Mesendoderm (in vitro differentiated cells): ENCODE data around the gene THADA.

Experiments
- DNase-seq: peaks from one replicate; pipeline ENCODE4 v3.0.0; 2013
- H2AK5ac ChIP-seq: 2 replicates; pipeline ENCODE4 v1.6.1; 2013; ENCODE audit warnings: low read length, inconsistent platforms
- H2BK120ac ChIP-seq: 2 replicates; pipeline ENCODE4 v1.6.1; 2013; ENCODE audit warnings: low read depth, mild to moderate bottlenecking, low read length, moderate library complexity, mixed read lengths
- H2BK15ac ChIP-seq: replicated peaks from 2 replicates; pipeline ENCODE4 v1.6.1; 2013; ENCODE audit warnings: low read depth, mild to moderate bottlenecking, moderate library complexity
- H2BK5ac ChIP-seq: 2 replicates; pipeline ENCODE4 v1.6.1; 2013; ENCODE audit warnings: low read length, inconsistent platforms
- H3K18ac ChIP-seq: 2 replicates; pipeline ENCODE4 v1.6.1; 2013; ENCODE audit warnings: mild to moderate bottlenecking, low read length, mixed read lengths
- H3K23ac ChIP-seq: one replicate; pipeline ENCODE4 v1.6.1; 2013; ENCODE audit warnings: low read length
- H3K27ac ChIP-seq: 2 replicates; pipeline ENCODE4 v1.5.1; 2013; ENCODE audit warnings: low read depth, mild to moderate bottlenecking, inconsistent platforms, low read length, moderate library complexity
- H3K27me3 ChIP-seq: 2 replicates; pipeline ENCODE4 v1.6.1; 2013; ENCODE audit warnings: low read length, control low read depth, mild to moderate bottlenecking, inconsistent platforms; ENCODE audit not compliant: insufficient read depth, poor library complexity
- H3K36me3 ChIP-seq: 2 replicates; pipeline ENCODE4 v1.6.1; 2013; ENCODE audit warnings: low read length, inconsistent platforms; ENCODE audit not compliant: control insufficient read depth, insufficient read depth
- H3K4ac ChIP-seq: one replicate; pipeline ENCODE4 v1.6.1; 2013; ENCODE audit warnings: low read depth, mild to moderate bottlenecking, low read length, moderate library complexity
- H3K4me1 ChIP-seq: 2 replicates; pipeline ENCODE4 v1.6.1; 2013; ENCODE audit warnings: low read depth, low read length, inconsistent platforms; ENCODE audit not compliant: control insufficient read depth
- H3K4me2 ChIP-seq: 2 replicates; pipeline ENCODE4 v1.6.1; 2013; ENCODE audit warnings: low read length
- H3K4me3 ChIP-seq: 2 replicates; pipeline ENCODE4 v1.5.1; 2013; ENCODE audit warnings: mild to moderate bottlenecking, low read length
- H3K56ac ChIP-seq: one replicate; pipeline ENCODE4 v1.6.1; 2013; ENCODE audit warnings: low read length
- H3K79me1 ChIP-seq: 2 replicates; pipeline ENCODE4 v1.6.1; 2013; ENCODE audit warnings: low read length, inconsistent platforms
- H3K79me2 ChIP-seq: 2 replicates; pipeline ENCODE4 v1.6.1; 2013; ENCODE audit warnings: mild to moderate bottlenecking, low read length; ENCODE audit not compliant: control insufficient read depth, insufficient read depth
- H3K9ac ChIP-seq: 2 replicates; pipeline ENCODE4 v1.6.1; 2013; ENCODE audit warnings: low read length, inconsistent platforms
- H4K5ac ChIP-seq: one replicate; pipeline ENCODE4 v1.6.1; 2013; ENCODE audit warnings: low read length
- H4K8ac ChIP-seq: one replicate; pipeline ENCODE4 v1.6.1; 2013; ENCODE audit warnings: low read depth, mild to moderate bottlenecking, control low read depth, low read length, moderate library complexity
- WGBS: extraction: QIAGEN DNeasy Blood & Tissue Kit; methylation state at CpG from one replicate; pipeline ENCODE4 v1.1.7; 2013; ENCODE audit warnings: low lambda C conversion rate, missing lambda C conversion rate; ENCODE audit not compliant: insufficient coverage; ENCODE audit errors: extremely low coverage; 5-methylcytosine and 5-hydroxymethylcytosine counted together

The THADA gene

GRCh38 chr2:43511199-43511598, 84.6 kb downstream of the THADA start:
- no peaks in the 10 kb centered on the region for H3K36me3 ChIP-seq
- no peak overlapping the region for H2BK120ac ChIP-seq
- no peaks in the 10 kb centered on the region for H3K79me1 ChIP-seq
- no peak overlapping the region for H3K23ac ChIP-seq
- DNase-seq: no peak
- no peak overlapping the region for H3K4ac ChIP-seq
- no peak overlapping the region for H2AK5ac ChIP-seq
- no peak overlapping the region for H3K18ac ChIP-seq
- no peaks in the 10 kb centered on the region for H3K79me2 ChIP-seq
- no peak overlapping the region for H4K5ac ChIP-seq
- no peak overlapping the region for H3K56ac ChIP-seq
- no peak overlapping the region for H3K27ac ChIP-seq
- no peak overlapping the region for H3K4me2 ChIP-seq
- H2BK5ac ChIP-seq: no peak overlapping the region
- H3K4me1 ChIP-seq: no peaks in the 10 kb centered on the region
- H3K27me3 ChIP-seq: no peaks in the 10 kb centered on the region
- H3K9ac ChIP-seq: no peak overlapping the region
- no peak overlapping the region for H2BK15ac ChIP-seq
- no peak overlapping the region for H3K4me3 ChIP-seq
- no peak overlapping the region for H4K8ac ChIP-seq
- no CpG with 5 or more reads among the region's 3 CpGs for WGBS

- H3K56ac ChIP-seq: no peak overlapping the region
- no peaks in the 10 kb centered on the region for H3K27me3 ChIP-seq
- no peak overlapping the region for H3K18ac ChIP-seq
- H4K5ac ChIP-seq: no peak overlapping the region
- no peak overlapping the region for H2BK15ac ChIP-seq
- no peaks in the 10 kb centered on the region for H3K4me1 ChIP-seq
- no peak overlapping the region for H4K8ac ChIP-seq
- H3K4me3 ChIP-seq: no peak overlapping the region
- no peak overlapping the region for H3K27ac ChIP-seq
- H3K9ac ChIP-seq: no peak overlapping the region
- H2BK5ac ChIP-seq: no peak overlapping the region
- no CpG with 5 or more reads among the region's 3 CpGs for WGBS
- no peak overlapping the region for H3K4me2 ChIP-seq
- H3K4ac ChIP-seq: no peak overlapping the region
- H2AK5ac ChIP-seq: no peak overlapping the region
- no peaks in the 10 kb centered on the region for H3K36me3 ChIP-seq
- no peak overlapping the region for H2BK120ac ChIP-seq
- H3K23ac ChIP-seq: no peak overlapping the region
- DNase-seq: no peak
- H3K79me2 ChIP-seq: no peaks in the 10 kb centered on the region
- no peaks in the 10 kb centered on the region for H3K79me1 ChIP-seq
Measured at GRCh38 chr2:43509886-43510285, 86.0 kb downstream of the THADA start.

GRCh38 chr2:43508209-43508608, 87.6 kb downstream of the THADA start:
- Histone ChIP-seq H3K27ac (no peak overlapping the region), H3K4me3 (no peak overlapping the region), H3K36me3 (no peaks in the 10 kb centered on the region), H3K4ac (no peak overlapping the region), H3K79me2 (no peaks in the 10 kb centered on the region), H3K23ac (no peak overlapping the region), H3K18ac (no peak overlapping the region), H4K5ac (no peak overlapping the region), H3K56ac (no peak overlapping the region), H3K9ac (no peak overlapping the region), H2AK5ac (no peak overlapping the region), H2BK5ac (no peak overlapping the region), H3K79me1 (no peaks in the 10 kb centered on the region), H2BK15ac (no peak overlapping the region), H2BK120ac (no peak overlapping the region), H3K27me3 (no peaks in the 10 kb centered on the region), H3K4me1 (no peaks in the 10 kb centered on the region), H3K4me2 (no peak overlapping the region), H4K8ac (no peak overlapping the region)
- no peak for DNase-seq
- no CpG with 5 or more reads among the region's 3 CpGs for WGBS

- no CpG with 5 or more reads among the region's 2 CpGs for WGBS
- H3K4me3 ChIP-seq: no peak overlapping the region
- H3K4ac ChIP-seq: no peak overlapping the region
- no peak overlapping the region for H3K4me2 ChIP-seq
- H3K79me2 ChIP-seq: no peaks in the 10 kb centered on the region
- no peak overlapping the region for H3K56ac ChIP-seq
- no peak overlapping the region for H3K9ac ChIP-seq
- no peak overlapping the region for H3K18ac ChIP-seq
- H3K36me3 ChIP-seq: no peaks in the 10 kb centered on the region
- no peaks in the 10 kb centered on the region for H3K27me3 ChIP-seq
- H3K79me1 ChIP-seq: no peaks in the 10 kb centered on the region
- H3K27ac ChIP-seq: no peak overlapping the region
- H2BK120ac ChIP-seq: no peak overlapping the region
- H4K8ac ChIP-seq: no peak overlapping the region
- no peak overlapping the region for H2BK15ac ChIP-seq
- H4K5ac ChIP-seq: no peak overlapping the region
- H2BK5ac ChIP-seq: no peak overlapping the region
- no peak overlapping the region for H2AK5ac ChIP-seq
- H3K23ac ChIP-seq: no peak overlapping the region
- H3K4me1 ChIP-seq: no peaks in the 10 kb centered on the region
- DNase-seq: no peak
Measured at GRCh38 chr2:43507137-43507536, 88.7 kb downstream of the THADA start.

- no peak overlapping the region for H3K4ac ChIP-seq
- H4K5ac ChIP-seq: no peak overlapping the region
- H3K27me3 ChIP-seq: no peaks in the 10 kb centered on the region
- no peak overlapping the region for H3K27ac ChIP-seq
- no peaks in the 10 kb centered on the region for H3K79me1 ChIP-seq
- no peaks in the 10 kb centered on the region for H3K79me2 ChIP-seq
- no peaks in the 10 kb centered on the region for H3K4me1 ChIP-seq
- no peak overlapping the region for H3K18ac ChIP-seq
- no peak overlapping the region for H3K9ac ChIP-seq
- H2AK5ac ChIP-seq: no peak overlapping the region
- DNase-seq: no peak
- no peak overlapping the region for H3K23ac ChIP-seq
- H3K4me2 ChIP-seq: no peak overlapping the region
- H3K56ac ChIP-seq: no peak overlapping the region
- H2BK5ac ChIP-seq: no peak overlapping the region
- no CpG with 5 or more reads among the region's 1 CpG for WGBS
- no peak overlapping the region for H4K8ac ChIP-seq
- no peak overlapping the region for H2BK15ac ChIP-seq
- H3K4me3 ChIP-seq: no peak overlapping the region
- H2BK120ac ChIP-seq: no peak overlapping the region
- H3K36me3 ChIP-seq: no peaks in the 10 kb centered on the region
Measured at GRCh38 chr2:43495727-43496126, 100.1 kb downstream of the THADA start.

GRCh38 chr2:43493954-43494353, 101.9 kb downstream of the THADA start:
- H3K36me3 ChIP-seq: no peaks in the 10 kb centered on the region
- H3K9ac ChIP-seq: no peak overlapping the region
- H3K18ac ChIP-seq: no peak overlapping the region
- H4K8ac ChIP-seq: no peak overlapping the region
- H3K4me3 ChIP-seq: no peak overlapping the region
- no peaks in the 10 kb centered on the region for H3K79me1 ChIP-seq
- no peak overlapping the region for H2BK15ac ChIP-seq
- H3K56ac ChIP-seq: no peak overlapping the region
- no peak overlapping the region for H3K23ac ChIP-seq
- no peak for DNase-seq
- no peak overlapping the region for H2BK120ac ChIP-seq
- no peaks in the 10 kb centered on the region for H3K4me1 ChIP-seq
- H3K4me2 ChIP-seq: no peak overlapping the region
- WGBS: no CpG with 5 or more reads among the region's 1 CpG
- H4K5ac ChIP-seq: no peak overlapping the region
- no peaks in the 10 kb centered on the region for H3K79me2 ChIP-seq
- H3K27ac ChIP-seq: no peak overlapping the region
- no peak overlapping the region for H2AK5ac ChIP-seq
- H3K4ac ChIP-seq: no peak overlapping the region
- H3K27me3 ChIP-seq: no peaks in the 10 kb centered on the region
- H2BK5ac ChIP-seq: no peak overlapping the region
